Stimulated activated CD4-positive, alpha-beta T cell treated with anti-CD3 and anti-CD28 coated beads, Interleukin-4, amount 100 ng/mL, for 48 hours (primary cell): ENCODE results near the gene DDX25.

Experiments used
- DNase-seq, 2 donors: peaks; one replicate each; pipeline ENCODE4 v3.0.0-alpha.2; 2020; ENCODE audit warnings: low read depth in 2 of 2

Gene DDX25

GRCh38 chr11:125935618-125936199, 31.4 kb downstream of the DDX25 start:
- DNase-seq: no peak

GRCh38 chr11:125938418-125938817, 34.1 kb downstream of the DDX25 start:
- DNase-seq: no peak

GRCh38 chr11:125939081-125939521, 34.8 kb downstream of the DDX25 start:
- DNase-seq: no peak

GRCh38 chr11:125940145-125940544, 35.8 kb downstream of the DDX25 start:
- no peak for DNase-seq

- DNase-seq: no peak
These were observed 36.9 kb downstream of the DDX25 start for GRCh38 chr11:125941267-125941618.

GRCh38 chr11:125941619-125942611, 37.6 kb downstream of the DDX25 start:
- peak; percentile 44 to 52 for DNase-seq

- DNase-seq: no peak
These were observed 38.6 kb downstream of the DDX25 start for GRCh38 chr11:125942771-125943428.

- no peak for DNase-seq
These were observed 39.5 kb downstream of the DDX25 start for GRCh38 chr11:125943661-125944349.

DNA sequence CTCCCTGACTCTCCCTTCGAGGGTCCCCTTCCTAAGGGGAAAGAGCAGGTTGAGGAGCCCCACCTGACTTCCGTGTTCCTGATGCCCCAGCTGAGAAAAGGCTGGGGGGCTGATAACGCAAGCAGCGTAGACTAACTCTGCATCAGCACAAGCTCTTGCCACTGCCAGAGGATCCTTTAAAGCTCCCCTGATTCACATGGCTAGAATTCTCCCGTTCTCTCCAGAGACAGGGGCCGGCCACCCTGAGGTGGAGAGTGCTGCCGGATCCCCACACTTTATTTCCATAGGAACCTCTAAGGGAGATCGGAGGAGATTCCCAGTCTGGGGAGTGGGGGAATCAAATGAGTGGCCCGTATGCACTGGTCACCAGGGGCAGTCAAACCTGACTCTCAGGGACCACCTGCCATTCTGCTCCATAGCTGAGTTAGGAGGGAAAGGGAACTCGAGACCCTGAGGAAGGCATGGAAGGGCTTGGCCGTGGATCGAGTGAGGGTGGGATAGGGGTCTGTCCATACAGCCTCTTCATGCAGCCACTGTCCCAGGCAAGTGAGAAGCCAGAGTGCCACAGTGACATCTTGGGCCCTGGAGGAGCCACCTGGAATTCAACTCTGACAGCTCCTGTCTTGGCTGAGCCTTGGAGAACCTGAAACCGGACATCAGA, 40.2 kb downstream of the DDX25 start:
- no peak for DNase-seq

GRCh38 chr11:125945011-125945796, 40.9 kb downstream of the DDX25 start:
- no peak for DNase-seq

DNA sequence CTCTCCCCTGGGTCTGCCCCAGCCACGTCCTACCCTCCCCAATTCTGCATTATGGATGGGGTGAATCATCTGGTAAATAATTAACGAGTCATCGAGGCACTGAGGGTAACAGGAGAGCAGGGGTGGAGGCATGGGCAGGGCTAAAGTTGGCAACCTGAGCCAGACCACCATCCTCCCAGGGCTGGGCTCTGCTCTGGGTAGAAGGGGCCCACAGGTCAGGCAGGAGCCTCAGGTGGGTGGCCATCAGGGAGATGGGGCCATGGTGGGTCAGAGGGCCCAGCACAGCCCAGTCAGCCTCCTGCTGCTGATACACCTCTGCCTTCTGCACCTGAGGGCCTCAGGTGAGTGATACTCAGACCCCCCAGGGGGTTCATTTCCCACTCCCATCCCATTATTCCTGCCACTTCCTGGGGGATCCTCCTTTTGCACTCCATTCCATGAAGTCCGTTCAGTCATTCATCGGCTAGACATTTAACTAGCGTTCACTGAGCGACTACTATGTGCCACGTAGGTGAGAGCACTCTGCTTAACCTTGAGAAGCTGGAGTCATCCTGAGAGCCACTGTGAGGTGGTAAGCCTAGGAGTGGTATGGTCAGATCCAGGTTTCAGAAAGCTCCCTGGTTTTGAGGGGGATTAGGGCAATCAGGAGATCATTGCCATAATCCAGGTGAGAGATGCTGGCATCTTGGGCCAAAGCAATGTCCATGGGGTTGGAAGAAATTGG, 41.7 kb downstream of the DDX25 start, which contains the start of gene VSIG10L2:
TSS of gene VSIG10L2 (plus strand) at position 248 of the 724 bp plus-strand sequence. CDS start at position 260, 12 bp downstream.
- DNase-seq: no peak

DNA sequence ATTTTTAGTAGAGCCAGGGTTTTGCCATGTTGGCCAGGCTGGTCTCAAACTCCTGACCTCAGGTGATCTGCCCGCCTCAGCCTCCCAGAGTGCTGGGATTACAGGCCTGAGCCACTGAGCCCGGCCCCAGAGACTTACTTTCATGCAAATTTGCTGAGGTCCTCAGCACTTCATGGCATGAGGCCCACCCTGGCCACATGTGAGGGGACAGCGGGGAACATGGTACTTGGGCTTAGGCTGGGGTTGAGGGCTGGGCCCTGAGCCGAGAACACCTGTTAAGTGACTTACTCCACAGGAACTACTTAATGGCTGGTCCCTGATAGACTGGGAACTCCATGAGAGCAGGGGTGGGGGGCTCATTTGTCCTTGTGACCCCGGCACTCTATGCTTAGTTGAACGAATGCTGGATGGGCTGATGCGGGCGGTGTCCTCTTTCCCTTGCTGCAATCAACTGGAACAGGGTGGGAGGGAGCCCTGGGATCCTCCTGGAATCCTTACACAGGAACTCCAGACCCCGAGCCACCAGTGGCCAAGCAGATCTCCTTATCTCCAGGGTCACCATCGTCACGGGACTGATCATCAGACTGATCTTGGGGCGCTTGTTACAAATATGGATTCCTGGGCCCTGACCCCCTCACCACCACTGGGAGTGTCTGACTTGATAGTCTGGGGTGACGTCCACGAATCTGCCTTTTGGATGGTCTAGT, 42.6 kb downstream of the DDX25 start:
- DNase-seq: no peak

DNA sequence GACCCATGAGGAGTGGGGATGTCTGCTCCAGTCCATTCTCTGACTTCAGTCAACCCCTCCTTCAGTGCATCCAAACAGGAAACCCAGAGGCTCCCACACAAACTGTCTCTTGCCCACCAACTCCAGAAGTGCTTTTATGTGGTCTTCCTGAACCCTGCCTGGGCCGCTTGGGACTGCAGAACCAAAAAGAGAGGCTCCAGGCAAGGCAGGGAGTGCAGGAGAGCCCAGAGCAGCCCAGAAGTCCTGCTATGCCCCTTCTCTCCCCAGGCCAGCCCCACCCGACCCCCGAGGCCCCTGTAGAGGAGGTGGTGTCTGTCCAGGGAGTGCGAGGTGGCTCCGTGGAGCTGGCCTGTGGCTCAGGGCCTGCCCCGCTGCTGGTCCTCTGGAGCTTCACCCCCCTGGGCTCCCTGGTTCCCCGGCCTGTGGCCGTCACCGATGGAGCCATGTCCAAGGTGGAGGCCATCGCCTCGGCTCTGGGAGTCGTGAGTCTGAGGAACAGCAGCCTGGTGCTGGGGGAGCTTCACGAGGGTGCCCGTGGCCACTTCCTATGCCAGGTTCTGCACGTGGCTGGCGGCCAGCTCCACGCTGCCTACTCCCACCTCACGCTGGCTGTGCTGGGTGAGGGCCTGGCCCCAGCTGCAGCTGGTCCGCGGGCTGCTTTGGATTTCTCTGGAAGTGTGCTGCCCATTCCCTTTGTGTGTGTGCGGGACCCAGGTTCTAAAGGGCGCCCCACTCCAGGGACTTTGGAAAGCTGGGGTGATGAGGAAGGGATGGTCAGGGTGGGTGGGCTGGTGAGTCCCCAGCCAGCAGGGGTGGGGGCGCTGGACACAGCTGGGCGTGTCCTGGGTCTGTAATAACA, 43.3 kb downstream of the DDX25 start:
- no peak for DNase-seq

GRCh38 chr11:125948278-125949051, 44.2 kb downstream of the DDX25 start:
- DNase-seq: no peak

GRCh38 chr11:125949271-125950177, 45.2 kb downstream of the DDX25 start:
- no peak for DNase-seq

DNA sequence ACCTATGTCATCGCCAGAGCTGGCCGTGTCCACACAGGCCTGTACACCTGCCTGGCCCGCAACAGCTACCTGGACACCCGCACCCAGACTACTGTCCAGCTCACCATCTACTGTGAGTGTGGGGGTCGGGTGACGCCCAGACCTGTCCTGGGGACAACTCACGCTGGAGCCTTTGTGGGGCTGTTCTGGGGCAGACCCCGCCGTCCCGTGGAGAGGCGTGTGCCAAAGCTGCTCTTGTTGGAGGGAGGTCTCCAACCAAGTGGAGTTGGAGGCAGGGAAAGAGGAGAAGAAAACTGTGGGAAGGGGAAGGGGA, 45.8 kb downstream of the DDX25 start:
- no peak for DNase-seq
